Spleen (tissue), 11 donors: Measurements from ENCODE around the gene PCGF5. TPM values are rescaled to one million over a fixed set of nuclear protein-coding genes. Genes with fewer than 3 reads are reported as not detected.
A peak's percentile ranks its signal among the peaks of the same experiment; 100 is the strongest.

Experiments
- DNase-seq: peaks from one replicate; pipeline ENCODE4 v3.0.0-alpha.2; 2020
- H3K27ac ChIP-seq, 8 donors: fragments of 200-600 bp; sonication (generic) in 7 of 8; 1 replicate in 4 of 8; 2 replicates in 4 of 8; pipeline versions ENCODE4 v1.5.0 to v1.8.0; 2016 to 2021; ENCODE audit warnings: inconsistent platforms in 4 of 8, mild to moderate bottlenecking in 4 of 8, moderate library complexity in 1 of 8
- H3K27me3 ChIP-seq, 7 donors: fragments of 200-600 bp; sonication (generic) in 6 of 7; replicated peaks in 1 of 7; 1 replicate in 4 of 7; 2 replicates in 3 of 7; pipeline versions ENCODE4 v1.5.0 to v1.8.0; 2016 to 2021; ENCODE audit warnings: inconsistent platforms in 3 of 7, mild to moderate bottlenecking in 1 of 7
- H3K36me3 ChIP-seq, 6 donors: fragments of 200-600 bp; sonication (generic) in 5 of 6; 1 replicate in 4 of 6; 2 replicates in 2 of 6; pipeline versions ENCODE4 v1.5.0 to v1.8.0; 2016 to 2021; ENCODE audit warnings: inconsistent platforms in 2 of 6
- H3K4me1 ChIP-seq, 6 donors: fragments of 200-600 bp; sonication (generic) in 5 of 6; 1 replicate in 3 of 6; 2 replicates in 3 of 6; pipeline versions ENCODE4 v1.5.0 to v1.8.0; 2016 to 2021; ENCODE audit warnings: inconsistent platforms in 3 of 6
- H3K4me3 ChIP-seq, 8 donors: fragments of 200-600 bp; sonication (generic) in 7 of 8; 1 replicate in 4 of 8; 2 replicates in 4 of 8; pipeline versions ENCODE4 v1.5.0 to v1.8.0; 2016 to 2021; ENCODE audit warnings: inconsistent platforms in 4 of 8, mild to moderate bottlenecking in 4 of 8, moderate library complexity in 2 of 8
- H3K9me3 ChIP-seq, 8 donors: fragments of 200-600 bp; sonication (generic) in 7 of 8; 1 replicate in 4 of 8; 2 replicates in 4 of 8; pipeline versions ENCODE4 v1.5.0 to v1.8.0; 2016 to 2021; ENCODE audit warnings: inconsistent platforms in 4 of 8
- CTCF ChIP-seq, 11 experiments: fragments of 200-600 bp in 7 of 11; fragments of 450-650 bp in 4 of 11; sonication (generic) in 4 of 11; IDR thresholded peaks in 8 of 11; conservative IDR thresholded peaks in 3 of 11; 1 replicate in 7 of 11; 2 replicates in 4 of 11; pipeline versions ENCODE4 v1.4.0 to v1.8.0; 2016 to 2021; ENCODE audit warnings: antibody characterized with exemption in 11 of 11, inconsistent platforms in 4 of 11, mild to moderate bottlenecking in 1 of 11
- POLR2A ChIP-seq, 3 donors: fragments of 450-650 bp; IDR thresholded peaks; one replicate each; pipeline ENCODE4 v1.5.1; 2017; ENCODE audit warnings: antibody characterized with exemption in 3 of 3, mild to moderate bottlenecking in 1 of 3
- POLR2AphosphoS5 ChIP-seq, 3 donors: sonication (generic); formaldehyde crosslinking; IDR thresholded peaks; one replicate each; pipeline ENCODE4 v1.5.1; 2017; ENCODE audit warnings: antibody characterized with exemption in 3 of 3
- WGBS, 5 donors: extraction: QIAGEN DNeasy Blood & Tissue Kit in 3 of 5; methylation state at CpG; one replicate each; pipeline versions ENCODE4 v1.1.5 to v1.1.7; 2013 to 2018; 5-methylcytosine and 5-hydroxymethylcytosine counted together
- intact Hi-C: fragments of 100-400 bp; cut with DNase I; formaldehyde crosslinking; loops from one replicate; pipeline ENCODE4 v1.15.0; 2023; ENCODE audit warnings: low total_unique reads
- polyA plus RNA-seq, 3 donors: library from polyadenylated mRNA; stranded (reverse); fragments of 200-250 nt; gene quantifications; one replicate each; pipeline ENCODE4 v1.2.1, GENCODE V29; 2013
- total RNA-seq, 7 donors: library from RNA; depleted of rRNA in 3 of 7; stranded (reverse); fragments of >200 nt in 3 of 7; fragmentation: NEBNext Ultra II Directional in 4 of 7; extraction: Animal tissue kit (Norgen Biotek cat#: 25700) in 4 of 7; gene quantifications; one replicate each; pipeline versions ENCODE4 v1.1.0 to v1.2.1, GENCODE V29; 2016 to 2021
- donor health status: healthy with polysubstance abuse.
- donor health status: DM: no; HTN: no; CAD: no; lungs with moderate emphysema.
- donor health status: DM: no; HTN: no; CAD: no.
- donor health status: Bipolar disorder and iron deficiency.
- donor health status: healthy.
- donor health status: DM: no; HTN: no; CAD: no.
- donor health status: DM: yes; HTN: yes; CAD: no.

Gene PCGF5
- total and polyA plus RNA-seq, 10 donors = 20.4 to 68.5 (median 50.8) TPM

- WGBS, 5 donors = 88 to 100% (median 92%) methylated on average over 1 of the region's 1 CpG
- no peak overlapping the region for H3K4me3 ChIP-seq
- H3K36me3 ChIP-seq = no peaks in the 10 kb centered on the region
- peaks cover 16 to 60% (median 26%) of the 10 kb centered on the region in 6 donors for H3K4me1 ChIP-seq
- no peak for TF ChIP-seq CTCF (IDR thresholded peaks at IDR 0.05 in 8 of 11, conservative IDR thresholded peaks at IDR 0.05 in 3 of 11)
- TF ChIP-seq POLR2A (IDR thresholded peaks at IDR 0.05) = no peak
- no peak for TF ChIP-seq POLR2AphosphoS5 (IDR thresholded peaks at IDR 0.05)
- intact Hi-C loops = no loop called here
- no peaks in the 10 kb centered on the region for H3K27me3 ChIP-seq
- H3K9me3 ChIP-seq = no peaks in the 10 kb centered on the region
- no peak for DNase-seq
- H3K27ac ChIP-seq = no peak overlapping the region
Measured at GRCh38 chr10:91190388-91190870, 30.0 kb upstream of the PCGF5 start.

- no peak overlapping the region for H3K27ac ChIP-seq
- no peaks in the 10 kb centered on the region for H3K27me3 ChIP-seq
- WGBS, 5 donors = 76 to 82% (median 77%) methylated on average over 2 of the region's 2 CpGs
- DNase-seq = no peak
- H3K4me1 ChIP-seq = peaks cover 16 to 58% (median 26%) of the 10 kb centered on the region in 6 donors
- H3K9me3 ChIP-seq = no peaks in the 10 kb centered on the region
- TF ChIP-seq POLR2A (IDR thresholded peaks at IDR 0.05) (no peak), POLR2AphosphoS5 (IDR thresholded peaks at IDR 0.05) (no peak), CTCF (IDR thresholded peaks at IDR 0.05 in 8 of 11, conservative IDR thresholded peaks at IDR 0.05 in 3 of 11) (no peak)
- H3K36me3 ChIP-seq = no peaks in the 10 kb centered on the region
- H3K4me3 ChIP-seq = no peak overlapping the region
- intact Hi-C loops = no loop called here
Measured at GRCh38 chr10:91190876-91191583, 29.4 kb upstream of the PCGF5 start.

GRCh38 chr10:91191584-91191919 is 28.9 kb upstream of the PCGF5 start:
- Histone ChIP-seq H3K9me3 (no peaks in the 10 kb centered on the region), H3K4me1 (peaks cover 16 to 60% (median 26%) of the 10 kb centered on the region in 6 donors), H3K36me3 (no peaks in the 10 kb centered on the region), H3K4me3 (no peak overlapping the region), H3K27me3 (no peaks in the 10 kb centered on the region), H3K27ac (no peak overlapping the region)
- no peak for DNase-seq
- TF ChIP-seq POLR2A (IDR thresholded peaks at IDR 0.05) (no peak), POLR2AphosphoS5 (IDR thresholded peaks at IDR 0.05) (no peak)
- intact Hi-C loops = no loop called here

GRCh38 chr10:91194497-91195179 is 25.8 kb upstream of the PCGF5 start:
- WGBS, 5 donors = 76 to 92% (median 85%) methylated on average over 2 of the region's 2 CpGs
- Histone ChIP-seq H3K4me1 (peaks cover 30 to 70% (median 43%) of the 10 kb centered on the region in 6 donors), H3K9me3 (no peaks in the 10 kb centered on the region), H3K36me3 (no peaks in the 10 kb centered on the region), H3K4me3 (no peak overlapping the region), H3K27ac (peak overlapping the region in 1 of 8 donors; percentile 15), H3K27me3 (no peaks in the 10 kb centered on the region)
- DNase-seq = no peak
- intact Hi-C loops = no loop called here
- TF ChIP-seq POLR2AphosphoS5 (IDR thresholded peaks at IDR 0.05) = no peak
- no peak for TF ChIP-seq CTCF (IDR thresholded peaks at IDR 0.05 in 8 of 11, conservative IDR thresholded peaks at IDR 0.05 in 3 of 11)
- no peak for TF ChIP-seq POLR2A (IDR thresholded peaks at IDR 0.05)
